ENCODE results near the gene MDFI. TPM values are rescaled to one million over a fixed set of nuclear protein-coding genes. Genes with fewer than 3 reads are reported as not detected.

MDFI gene
- total and polyA plus RNA-seq, 9 of the 15 experiments (the other 6 are each of a cell fraction or from before 2014, with no cell fraction given) = not detected

DNA sequence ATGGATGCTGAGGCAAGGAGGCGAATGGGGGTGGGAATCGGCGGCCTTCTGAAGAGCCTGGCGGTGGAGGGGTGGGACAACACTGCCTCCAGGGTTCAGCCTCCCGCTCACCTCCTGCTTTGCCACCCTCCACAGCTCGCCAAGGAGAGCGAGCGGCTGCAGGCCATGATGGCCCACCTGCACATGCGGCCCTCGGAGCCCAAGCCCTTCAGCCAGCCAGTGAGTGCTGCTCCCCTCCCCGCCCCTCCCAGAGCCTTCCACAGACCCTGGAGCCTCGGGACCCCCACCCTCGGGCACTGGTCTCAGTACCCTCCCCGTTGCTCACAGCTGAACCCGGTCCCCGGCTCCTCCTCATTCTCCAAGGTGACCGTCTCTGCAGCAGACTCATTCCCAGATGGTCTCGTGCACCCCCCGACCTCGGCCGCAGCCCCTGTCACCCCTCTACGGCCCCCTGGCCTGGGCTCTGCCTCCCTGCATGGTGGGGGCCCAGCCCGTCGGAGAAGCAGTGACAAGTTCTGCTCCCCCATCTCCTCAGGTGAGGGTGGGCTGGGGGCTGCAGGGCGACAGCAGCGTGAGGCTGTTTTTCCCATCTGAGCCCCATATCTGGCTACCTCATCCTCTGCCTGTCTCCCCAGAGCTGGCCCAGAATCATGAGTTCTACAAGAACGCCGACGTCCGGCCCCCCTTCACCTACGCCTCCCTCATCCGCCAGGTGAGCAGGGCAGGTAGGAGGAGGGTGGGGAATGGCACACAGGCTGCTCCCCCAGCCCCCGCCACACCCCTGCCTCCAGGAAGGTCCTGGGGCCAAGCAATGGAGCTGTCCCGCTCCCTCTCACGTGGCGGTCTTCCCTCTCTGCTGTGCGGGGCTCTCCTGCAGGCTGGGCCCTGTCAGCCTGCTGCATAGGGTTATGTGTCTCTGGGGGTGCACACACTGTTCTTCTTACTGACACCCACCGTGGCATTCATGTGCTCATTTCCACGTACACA is 48.3 kb upstream of the MDFI start (continued):
- TF ChIP-seq, protein P1, sequence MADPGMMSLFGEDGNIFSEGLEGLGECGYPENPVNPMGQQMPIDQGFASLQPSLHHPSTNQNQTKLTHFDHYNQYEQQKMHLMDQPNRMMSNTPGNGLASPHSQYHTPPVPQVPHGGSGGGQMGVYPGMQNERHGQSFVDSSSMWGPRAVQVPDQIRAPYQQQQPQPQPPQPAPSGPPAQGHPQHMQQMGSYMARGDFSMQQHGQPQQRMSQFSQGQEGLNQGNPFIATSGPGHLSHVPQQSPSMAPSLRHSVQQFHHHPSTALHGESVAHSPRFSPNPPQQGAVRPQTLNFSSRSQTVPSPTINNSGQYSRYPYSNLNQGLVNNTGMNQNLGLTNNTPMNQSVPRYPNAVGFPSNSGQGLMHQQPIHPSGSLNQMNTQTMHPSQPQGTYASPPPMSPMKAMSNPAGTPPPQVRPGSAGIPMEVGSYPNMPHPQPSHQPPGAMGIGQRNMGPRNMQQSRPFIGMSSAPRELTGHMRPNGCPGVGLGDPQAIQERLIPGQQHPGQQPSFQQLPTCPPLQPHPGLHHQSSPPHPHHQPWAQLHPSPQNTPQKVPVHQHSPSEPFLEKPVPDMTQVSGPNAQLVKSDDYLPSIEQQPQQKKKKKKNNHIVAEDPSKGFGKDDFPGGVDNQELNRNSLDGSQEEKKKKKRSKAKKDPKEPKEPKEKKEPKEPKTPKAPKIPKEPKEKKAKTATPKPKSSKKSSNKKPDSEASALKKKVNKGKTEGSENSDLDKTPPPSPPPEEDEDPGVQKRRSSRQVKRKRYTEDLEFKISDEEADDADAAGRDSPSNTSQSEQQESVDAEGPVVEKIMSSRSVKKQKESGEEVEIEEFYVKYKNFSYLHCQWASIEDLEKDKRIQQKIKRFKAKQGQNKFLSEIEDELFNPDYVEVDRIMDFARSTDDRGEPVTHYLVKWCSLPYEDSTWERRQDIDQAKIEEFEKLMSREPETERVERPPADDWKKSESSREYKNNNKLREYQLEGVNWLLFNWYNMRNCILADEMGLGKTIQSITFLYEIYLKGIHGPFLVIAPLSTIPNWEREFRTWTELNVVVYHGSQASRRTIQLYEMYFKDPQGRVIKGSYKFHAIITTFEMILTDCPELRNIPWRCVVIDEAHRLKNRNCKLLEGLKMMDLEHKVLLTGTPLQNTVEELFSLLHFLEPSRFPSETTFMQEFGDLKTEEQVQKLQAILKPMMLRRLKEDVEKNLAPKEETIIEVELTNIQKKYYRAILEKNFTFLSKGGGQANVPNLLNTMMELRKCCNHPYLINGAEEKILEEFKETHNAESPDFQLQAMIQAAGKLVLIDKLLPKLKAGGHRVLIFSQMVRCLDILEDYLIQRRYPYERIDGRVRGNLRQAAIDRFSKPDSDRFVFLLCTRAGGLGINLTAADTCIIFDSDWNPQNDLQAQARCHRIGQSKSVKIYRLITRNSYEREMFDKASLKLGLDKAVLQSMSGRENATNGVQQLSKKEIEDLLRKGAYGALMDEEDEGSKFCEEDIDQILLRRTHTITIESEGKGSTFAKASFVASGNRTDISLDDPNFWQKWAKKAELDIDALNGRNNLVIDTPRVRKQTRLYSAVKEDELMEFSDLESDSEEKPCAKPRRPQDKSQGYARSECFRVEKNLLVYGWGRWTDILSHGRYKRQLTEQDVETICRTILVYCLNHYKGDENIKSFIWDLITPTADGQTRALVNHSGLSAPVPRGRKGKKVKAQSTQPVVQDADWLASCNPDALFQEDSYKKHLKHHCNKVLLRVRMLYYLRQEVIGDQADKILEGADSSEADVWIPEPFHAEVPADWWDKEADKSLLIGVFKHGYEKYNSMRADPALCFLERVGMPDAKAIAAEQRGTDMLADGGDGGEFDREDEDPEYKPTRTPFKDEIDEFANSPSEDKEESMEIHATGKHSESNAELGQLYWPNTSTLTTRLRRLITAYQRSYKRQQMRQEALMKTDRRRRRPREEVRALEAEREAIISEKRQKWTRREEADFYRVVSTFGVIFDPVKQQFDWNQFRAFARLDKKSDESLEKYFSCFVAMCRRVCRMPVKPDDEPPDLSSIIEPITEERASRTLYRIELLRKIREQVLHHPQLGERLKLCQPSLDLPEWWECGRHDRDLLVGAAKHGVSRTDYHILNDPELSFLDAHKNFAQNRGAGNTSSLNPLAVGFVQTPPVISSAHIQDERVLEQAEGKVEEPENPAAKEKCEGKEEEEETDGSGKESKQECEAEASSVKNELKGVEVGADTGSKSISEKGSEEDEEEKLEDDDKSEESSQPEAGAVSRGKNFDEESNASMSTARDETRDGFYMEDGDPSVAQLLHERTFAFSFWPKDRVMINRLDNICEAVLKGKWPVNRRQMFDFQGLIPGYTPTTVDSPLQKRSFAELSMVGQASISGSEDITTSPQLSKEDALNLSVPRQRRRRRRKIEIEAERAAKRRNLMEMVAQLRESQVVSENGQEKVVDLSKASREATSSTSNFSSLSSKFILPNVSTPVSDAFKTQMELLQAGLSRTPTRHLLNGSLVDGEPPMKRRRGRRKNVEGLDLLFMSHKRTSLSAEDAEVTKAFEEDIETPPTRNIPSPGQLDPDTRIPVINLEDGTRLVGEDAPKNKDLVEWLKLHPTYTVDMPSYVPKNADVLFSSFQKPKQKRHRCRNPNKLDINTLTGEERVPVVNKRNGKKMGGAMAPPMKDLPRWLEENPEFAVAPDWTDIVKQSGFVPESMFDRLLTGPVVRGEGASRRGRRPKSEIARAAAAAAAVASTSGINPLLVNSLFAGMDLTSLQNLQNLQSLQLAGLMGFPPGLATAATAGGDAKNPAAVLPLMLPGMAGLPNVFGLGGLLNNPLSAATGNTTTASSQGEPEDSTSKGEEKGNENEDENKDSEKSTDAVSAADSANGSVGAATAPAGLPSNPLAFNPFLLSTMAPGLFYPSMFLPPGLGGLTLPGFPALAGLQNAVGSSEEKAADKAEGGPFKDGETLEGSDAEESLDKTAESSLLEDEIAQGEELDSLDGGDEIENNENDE (IDR thresholded peaks at IDR 0.05; ENCODE audit: low read depth, low read length) = no peak
- no peak for TF ChIP-seq KLF1 (tag; IDR thresholded peaks at IDR 0.05)
- no peak for TF ChIP-seq ID3 (CRISPR knock-in tag; IDR thresholded peaks at IDR 0.05)
- TF ChIP-seq ID3 (tag; IDR thresholded peaks at IDR 0.05) = no peak
